IMR-90 (cell line): ENCODE measurements around the gene MOCOS. TPM values are rescaled to one million over a fixed set of nuclear protein-coding genes. Genes with fewer than 3 reads are reported as not detected.

Experiments
- polyA plus RNA-seq, 3 experiments: library from polyadenylated mRNA; depleted of rRNA; stranded (reverse); fragments of >200 nt; gene quantifications; 2 replicates each; pipeline ENCODE4 v1.2.3, GENCODE V29; 2012; ENCODE audit warnings: low replicate concordance in 1 of 3
- total RNA-seq: library from RNA; depleted of rRNA; stranded (reverse); fragments of >200 nt; gene quantifications from 2 replicates; pipeline ENCODE4 v1.2.3, GENCODE V29; 2012; rRNA removed

The MOCOS gene
- total and polyA plus RNA-seq, 2 of the 4 experiments (the other 2 are of a cell fraction), result 1.1 to 2.2 TPM

Other genes starting within 250 kb of the MOCOS start
- gene RPRD1A, start 119.9 kb upstream of the MOCOS start, total RNA-seq, result 27.2 and 49.7 TPM in 2 replicates
- 17.1 and 23.3 TPM in 2 replicates for gene RPRD1A, start 119.9 kb upstream of the MOCOS start, polyA plus RNA-seq (2012; rRNA removed)
- gene SLC39A6, start 58.2 kb upstream of the MOCOS start, total RNA-seq, result 86.1 and 91.9 TPM in 2 replicates
- 39.5 and 48.7 TPM in 2 replicates for gene SLC39A6, start 58.2 kb upstream of the MOCOS start, polyA plus RNA-seq (2012; rRNA removed)
- gene ELP2, start 57.6 kb upstream of the MOCOS start, total RNA-seq, result 97.2 and 161 TPM in 2 replicates
- gene ELP2, start 57.6 kb upstream of the MOCOS start, polyA plus RNA-seq (2012; rRNA removed), result 48.1 and 48.8 TPM in 2 replicates
- 16.0 and 16.7 TPM in 2 replicates for gene FHOD3, start 110.2 kb downstream of the MOCOS start, total RNA-seq
- 12.5 and 14.6 TPM in 2 replicates for gene FHOD3, start 110.2 kb downstream of the MOCOS start, polyA plus RNA-seq (2012; rRNA removed)